ENCODE results near the gene GRIP2.

Gene GRIP2

GRCh38 chr3:14476583-14477265 lies 63.4 kb downstream of the GRIP2 start:
- TF ChIP-seq, protein P1, sequence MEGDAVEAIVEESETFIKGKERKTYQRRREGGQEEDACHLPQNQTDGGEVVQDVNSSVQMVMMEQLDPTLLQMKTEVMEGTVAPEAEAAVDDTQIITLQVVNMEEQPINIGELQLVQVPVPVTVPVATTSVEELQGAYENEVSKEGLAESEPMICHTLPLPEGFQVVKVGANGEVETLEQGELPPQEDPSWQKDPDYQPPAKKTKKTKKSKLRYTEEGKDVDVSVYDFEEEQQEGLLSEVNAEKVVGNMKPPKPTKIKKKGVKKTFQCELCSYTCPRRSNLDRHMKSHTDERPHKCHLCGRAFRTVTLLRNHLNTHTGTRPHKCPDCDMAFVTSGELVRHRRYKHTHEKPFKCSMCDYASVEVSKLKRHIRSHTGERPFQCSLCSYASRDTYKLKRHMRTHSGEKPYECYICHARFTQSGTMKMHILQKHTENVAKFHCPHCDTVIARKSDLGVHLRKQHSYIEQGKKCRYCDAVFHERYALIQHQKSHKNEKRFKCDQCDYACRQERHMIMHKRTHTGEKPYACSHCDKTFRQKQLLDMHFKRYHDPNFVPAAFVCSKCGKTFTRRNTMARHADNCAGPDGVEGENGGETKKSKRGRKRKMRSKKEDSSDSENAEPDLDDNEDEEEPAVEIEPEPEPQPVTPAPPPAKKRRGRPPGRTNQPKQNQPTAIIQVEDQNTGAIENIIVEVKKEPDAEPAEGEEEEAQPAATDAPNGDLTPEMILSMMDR (IDR thresholded peaks at IDR 0.05; ENCODE audit: borderline replicate concordance, control extremely low read depth, extremely low read depth, insufficient read depth, missing control alignments), result no peak
- no peak for DNase-seq (ENCODE audit: low spot score)
- in situ Hi-C loops (cut with MboI; ENCODE audit: low sequenced_read_pairs, unreplicated experiment), result loop anchor here (5.0 kb wide), 1 partner anchor 204 kb away; no protein-coding TSS in a partner anchor

DNA sequence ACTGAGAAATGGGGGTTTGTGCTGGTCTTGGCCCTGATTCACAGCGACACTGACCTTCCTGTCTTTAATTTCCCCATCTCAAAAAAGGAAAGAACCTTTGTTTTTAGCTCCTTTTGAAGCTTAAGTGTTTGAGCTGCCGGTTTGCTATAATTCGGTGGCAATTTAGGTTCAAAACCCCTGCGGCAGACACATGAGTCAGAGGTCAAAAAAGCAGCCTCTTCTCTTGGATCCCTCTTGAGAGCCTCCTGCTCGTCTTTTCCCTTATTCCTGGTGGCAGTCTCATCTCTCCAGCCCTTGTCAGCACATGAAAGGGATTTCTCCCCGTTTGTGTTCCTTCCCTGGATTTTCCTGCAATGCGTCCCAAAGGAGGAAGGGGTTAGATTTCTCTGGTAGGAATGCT lies 64.5 kb downstream of the GRIP2 start:
- no peak for DNase-seq (ENCODE audit: low spot score)
- in situ Hi-C loops (cut with MboI; ENCODE audit: low sequenced_read_pairs, unreplicated experiment), result loop anchor here (5.0 kb wide), 1 partner anchor 203 kb away; no protein-coding TSS in a partner anchor
- TF ChIP-seq, protein P1 (IDR thresholded peaks at IDR 0.05; ENCODE audit: borderline replicate concordance, control extremely low read depth, extremely low read depth, insufficient read depth, missing control alignments), result no peak

DNA sequence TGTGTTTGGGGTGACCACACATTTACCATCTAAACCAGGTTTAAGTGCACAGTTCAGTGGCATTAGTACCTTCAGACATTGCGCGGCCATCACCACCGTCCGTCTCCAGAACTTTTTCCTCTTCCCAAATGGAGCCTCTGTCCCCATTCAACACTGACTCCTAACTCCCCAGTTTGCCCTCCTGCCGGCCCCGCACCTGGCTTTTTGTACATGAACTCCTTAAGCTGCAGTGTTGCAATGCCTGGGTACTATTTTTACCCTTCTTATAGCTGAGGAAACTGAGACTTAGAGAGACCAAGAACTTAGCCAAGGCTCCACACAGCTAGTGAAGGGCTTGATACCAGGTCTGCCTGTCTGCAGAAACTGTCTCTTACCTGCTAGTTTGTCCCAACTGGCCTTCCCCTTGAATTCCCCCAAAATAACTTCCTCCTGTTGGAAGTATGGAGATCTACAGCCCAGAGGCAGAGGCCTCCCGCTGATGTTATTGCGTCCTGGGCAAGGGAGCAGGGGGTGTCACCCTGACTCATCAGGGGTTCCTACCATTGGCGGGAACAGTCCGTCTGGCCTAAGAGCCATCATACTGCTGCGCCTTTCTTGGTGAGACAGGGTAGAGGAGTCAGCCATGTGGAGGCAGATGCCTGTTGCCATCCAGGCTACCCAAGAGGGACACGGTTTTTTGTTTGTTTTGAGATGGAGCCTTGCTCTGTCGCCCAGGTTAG lies 65.6 kb downstream of the GRIP2 start:
- no peak for DNase-seq (ENCODE audit: low spot score)
- in situ Hi-C loops (cut with MboI; ENCODE audit: low sequenced_read_pairs, unreplicated experiment), result loop anchor here (5.0 kb wide), 1 partner anchor 202 kb away; no protein-coding TSS in a partner anchor
- TF ChIP-seq, protein P1 (IDR thresholded peaks at IDR 0.05; ENCODE audit: borderline replicate concordance, control extremely low read depth, extremely low read depth, insufficient read depth, missing control alignments), result no peak

GRCh38 chr3:14473411-14473891 lies 66.7 kb downstream of the GRIP2 start:
- TF ChIP-seq, protein P1 (IDR thresholded peaks at IDR 0.05; ENCODE audit: borderline replicate concordance, control extremely low read depth, extremely low read depth, insufficient read depth, missing control alignments), result no peak
- DNase-seq (ENCODE audit: low spot score), result no peak
- in situ Hi-C loops (cut with MboI; ENCODE audit: low sequenced_read_pairs, unreplicated experiment), result no loop called here

DNA sequence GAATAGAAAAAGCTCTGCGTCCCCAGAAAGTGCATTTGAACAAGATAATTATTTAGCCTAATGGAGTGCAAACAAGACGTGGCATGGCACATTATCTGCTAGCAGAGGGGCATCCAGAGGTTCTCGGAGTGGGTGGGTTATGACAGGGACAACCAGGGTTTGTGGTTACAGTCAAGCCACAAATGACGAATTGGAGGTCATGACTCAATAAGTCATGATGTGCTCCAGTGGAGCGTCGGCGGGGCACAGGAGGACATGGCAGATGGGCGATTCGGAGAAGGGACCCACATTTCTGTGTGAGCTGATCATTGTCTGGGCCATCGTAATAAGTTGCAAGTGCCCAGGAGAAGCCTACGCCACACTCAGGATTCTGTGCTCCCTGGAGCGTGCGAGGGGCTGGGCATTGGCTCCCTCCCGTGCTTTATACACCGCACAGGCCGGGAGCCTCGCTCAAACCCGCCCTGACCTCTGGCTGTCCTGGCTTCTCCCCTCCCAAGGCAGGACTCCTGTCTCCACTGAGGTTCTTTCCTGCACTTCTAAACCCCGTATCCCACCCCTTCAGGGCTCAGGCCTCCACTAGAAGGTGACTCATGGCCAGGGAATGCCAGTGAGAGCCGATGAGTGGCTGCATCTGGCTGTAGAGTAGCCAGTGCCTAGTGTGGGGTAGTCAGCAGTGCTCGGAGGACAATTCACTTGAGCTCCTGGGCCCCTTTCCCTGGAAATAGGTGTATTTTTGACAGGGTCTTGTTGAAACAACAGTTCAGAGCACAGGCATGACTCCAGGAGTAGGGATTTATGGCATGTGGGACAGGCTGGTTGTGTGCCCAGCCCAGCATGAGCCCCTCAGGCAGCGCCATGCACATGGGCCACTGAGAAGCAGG lies 67.4 kb downstream of the GRIP2 start:
- TF ChIP-seq, protein P1 (IDR thresholded peaks at IDR 0.05; ENCODE audit: borderline replicate concordance, control extremely low read depth, extremely low read depth, insufficient read depth, missing control alignments), result no peak
- DNase-seq (ENCODE audit: low spot score), result no peak
- in situ Hi-C loops (cut with MboI; ENCODE audit: low sequenced_read_pairs, unreplicated experiment), result no loop called here

DNA sequence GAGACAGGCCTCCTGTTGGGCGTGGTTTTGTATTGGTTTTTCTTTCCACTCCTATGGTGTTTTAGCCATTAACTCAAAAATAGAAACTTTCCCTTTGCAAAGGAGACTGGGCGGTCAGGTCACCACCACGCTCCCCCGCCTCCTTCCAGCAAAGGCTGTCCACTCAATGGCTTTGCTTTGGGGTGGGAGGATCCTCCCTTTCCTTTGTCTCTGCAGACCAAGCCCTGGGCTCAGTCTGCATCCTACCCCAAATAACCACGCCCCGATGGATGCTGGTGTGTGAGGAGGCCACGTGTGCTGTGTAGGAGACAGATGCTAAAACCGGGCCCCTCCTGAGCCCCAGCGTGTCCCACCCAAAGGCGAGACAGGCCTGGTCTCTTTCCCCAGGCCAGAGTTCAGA lies 68.5 kb downstream of the GRIP2 start:
- TF ChIP-seq, protein P1 (IDR thresholded peaks at IDR 0.05; ENCODE audit: borderline replicate concordance, control extremely low read depth, extremely low read depth, insufficient read depth, missing control alignments), result no peak
- in situ Hi-C loops (cut with MboI; ENCODE audit: low sequenced_read_pairs, unreplicated experiment), result no loop called here
- no peak for DNase-seq (ENCODE audit: low spot score)

All from GM13976 (cell line).